GM19468 (cell line): ENCODE measurements around the gene MAF.

Experiments
- ATAC-seq: cut with Tn5 transposase; IDR thresholded peaks from one replicate; pipeline ENCODE4 v1.9.1; 2021; ENCODE audit warnings: mild to moderate bottlenecking, moderate library complexity, moderate number of reproducible peaks; ENCODE audit not compliant: unreplicated experiment; ENCODE audit errors: extremely low read depth

MAF gene

DNA sequence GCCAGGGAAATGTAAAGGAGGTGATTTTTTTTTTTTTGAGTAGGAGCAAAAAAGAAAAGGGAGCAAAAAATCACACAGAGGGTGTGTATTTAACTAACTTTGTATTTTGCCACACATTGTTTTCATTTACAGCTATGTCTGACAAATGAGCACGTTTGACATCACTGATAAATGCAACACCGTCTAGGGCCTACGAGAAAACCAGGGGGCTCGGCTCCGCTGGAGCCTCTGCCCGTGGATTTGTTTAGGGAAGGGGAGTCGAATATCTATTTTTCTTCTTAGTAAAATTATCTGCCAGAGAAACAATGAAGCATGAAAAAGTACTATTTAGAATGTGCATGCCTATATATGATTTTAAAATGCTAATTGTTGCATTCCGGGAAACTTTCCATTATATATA is 6.8 kb downstream of the MAF start:
- no peak for ATAC-seq

- no peak for ATAC-seq
Observed at GRCh38 chr16:79593074-79593531, 7.4 kb downstream of the MAF start.

DNA sequence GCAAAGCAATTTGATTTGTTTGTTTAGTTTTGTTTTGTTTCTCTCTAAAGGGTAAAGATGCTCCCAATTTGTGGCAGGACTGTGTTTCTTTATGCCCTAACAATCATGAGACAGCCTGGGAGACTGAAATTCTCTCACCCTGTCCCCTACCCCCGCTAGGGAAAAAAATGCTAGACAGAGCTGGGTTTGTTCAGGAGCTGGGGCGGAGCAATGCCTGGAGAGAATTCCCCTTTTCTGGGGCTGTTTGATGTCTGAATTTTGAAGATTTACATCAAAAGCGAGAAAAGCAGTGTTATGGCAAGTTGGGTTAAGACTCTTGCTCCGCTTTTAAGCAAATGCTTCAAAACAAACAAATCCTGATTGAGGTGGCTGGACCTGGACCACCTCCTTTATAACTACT is 8.4 kb downstream of the MAF start:
- no peak for ATAC-seq

DNA sequence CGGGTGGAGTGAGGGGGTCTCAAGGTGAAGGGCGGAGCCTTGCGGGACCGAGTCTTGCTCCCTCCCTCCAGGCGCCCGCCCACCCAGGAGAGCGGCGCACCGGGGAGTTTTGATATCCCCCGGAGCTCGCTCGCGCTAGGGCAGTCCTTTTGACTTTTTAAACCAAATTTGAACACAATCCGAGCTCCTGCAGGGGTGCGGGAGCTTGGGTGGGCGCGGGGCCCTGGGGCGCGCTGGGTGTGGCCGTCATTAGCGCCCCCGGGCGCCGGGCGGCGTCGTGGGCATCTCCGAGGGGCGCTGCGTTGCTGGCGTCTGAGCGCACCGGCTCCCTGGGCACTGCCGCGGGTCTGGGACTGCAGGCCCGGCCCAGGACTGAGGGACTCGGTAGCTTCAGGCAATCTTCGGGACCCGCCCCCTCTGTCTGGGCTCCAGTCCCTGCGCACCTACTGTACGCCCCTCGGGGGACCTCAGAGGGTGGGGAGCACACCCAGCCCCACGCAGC is 10.9 kb downstream of the MAF start:
- ATAC-seq = no peak

DNA sequence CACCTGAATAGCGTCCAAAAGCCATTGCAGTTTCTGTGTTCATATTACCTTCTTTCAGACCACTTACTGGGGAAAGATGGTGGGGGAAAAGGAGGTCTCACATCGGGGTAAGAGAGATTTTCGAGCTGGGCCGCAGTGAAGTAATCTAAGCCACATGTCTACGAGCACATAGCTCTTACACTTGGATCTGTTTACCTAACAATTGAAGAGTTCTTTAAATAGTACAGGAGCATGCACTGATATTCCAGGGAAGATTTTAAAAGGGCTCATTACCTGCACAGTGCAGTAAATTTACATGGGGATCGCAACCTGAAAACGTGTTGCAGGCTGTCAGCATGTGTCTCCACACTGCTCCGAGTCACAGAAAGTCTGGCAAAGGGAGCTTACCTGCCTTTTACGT is 12.6 kb downstream of the MAF start:
- no peak for ATAC-seq

- no peak for ATAC-seq
Observed at GRCh38 chr16:79587296-79587695, 13.2 kb downstream of the MAF start.

- ATAC-seq = no peak
Observed at GRCh38 chr16:79582789-79583188, 17.7 kb downstream of the MAF start.

GRCh38 chr16:79580453-79581191 is 19.9 kb downstream of the MAF start:
- ATAC-seq = no peak

DNA sequence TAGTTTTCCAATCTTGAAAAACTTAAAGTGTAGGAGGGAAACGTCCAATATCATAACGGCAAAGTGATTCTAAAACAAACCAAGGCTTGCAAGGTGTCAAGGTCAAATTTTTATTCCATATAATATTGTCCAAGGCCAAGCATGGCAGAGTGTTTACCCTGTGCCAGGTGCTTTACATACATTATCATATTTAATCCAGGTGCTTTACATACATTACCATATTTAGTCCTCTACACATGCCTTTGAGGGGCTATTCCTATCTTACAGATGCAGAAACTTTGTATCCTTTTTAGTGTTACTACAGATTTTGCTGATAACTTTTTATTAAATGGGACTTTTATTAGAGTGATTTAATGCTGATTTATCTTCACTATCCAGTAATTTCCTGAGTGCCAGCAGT is 23.9 kb downstream of the MAF start:
- no peak for ATAC-seq

GRCh38 chr16:79573884-79574283 is 26.7 kb downstream of the MAF start:
- ATAC-seq = no peak

DNA sequence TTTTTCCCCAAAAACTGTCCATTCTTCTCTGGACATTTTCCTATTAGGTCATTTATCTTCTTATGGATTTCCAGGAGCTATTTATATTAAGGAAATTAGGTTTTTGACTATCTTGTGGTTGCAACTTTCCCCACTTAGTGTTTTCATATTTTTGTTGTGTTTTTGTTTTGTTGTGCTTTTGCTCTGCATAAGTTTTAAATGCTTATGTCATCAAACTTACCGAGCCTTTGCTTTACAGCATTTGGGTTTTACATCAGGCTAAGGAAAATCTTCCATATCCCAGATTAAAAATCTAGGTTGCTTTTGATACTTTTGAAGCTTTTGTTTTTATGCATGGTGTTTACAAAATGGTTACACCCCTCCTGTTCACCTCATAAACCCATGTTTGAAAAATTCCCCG is 27.5 kb downstream of the MAF start:
- no peak for ATAC-seq

GRCh38 chr16:79571903-79572535 is 28.5 kb downstream of the MAF start:
- ATAC-seq = no peak

DNA sequence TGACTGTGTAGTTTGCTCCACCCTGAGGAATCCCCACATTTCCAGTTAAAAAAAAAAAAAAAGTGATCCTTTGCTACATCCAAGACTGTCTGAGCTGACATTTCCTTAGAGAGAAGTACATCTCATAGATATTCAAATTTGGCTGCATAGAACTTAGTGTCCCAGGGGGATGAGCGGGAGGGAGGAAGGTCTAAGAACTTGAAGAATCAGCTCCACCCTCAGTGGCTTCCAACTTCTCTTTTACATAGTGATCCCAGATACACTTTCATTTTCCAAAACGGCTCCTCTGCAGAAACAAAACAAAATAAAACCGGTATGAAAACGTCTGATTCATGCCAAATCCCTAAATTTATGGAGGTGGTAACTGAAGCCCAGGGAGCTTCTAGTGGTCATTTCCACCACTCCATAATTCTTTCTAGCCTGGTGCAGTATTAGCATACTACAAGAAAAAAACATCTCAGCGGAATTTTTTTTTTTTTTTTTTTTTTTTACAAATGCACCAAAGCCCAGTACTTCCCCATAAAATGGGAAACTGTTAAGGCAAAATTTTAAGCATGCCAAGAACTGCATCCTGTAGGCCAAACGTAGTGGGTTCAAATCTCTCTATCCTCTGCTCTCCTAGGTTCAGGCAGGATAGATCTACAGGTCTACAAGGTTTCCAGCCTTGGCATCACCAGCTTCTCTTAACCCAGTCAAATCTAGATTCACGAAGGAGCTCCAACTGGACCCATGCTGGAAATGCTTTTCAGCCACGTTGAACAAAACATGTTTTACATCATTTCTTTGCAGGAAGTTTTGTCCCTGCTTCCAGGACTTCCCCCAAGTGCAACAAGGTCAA is 29.3 kb downstream of the MAF start:
- ATAC-seq = no peak

DNA sequence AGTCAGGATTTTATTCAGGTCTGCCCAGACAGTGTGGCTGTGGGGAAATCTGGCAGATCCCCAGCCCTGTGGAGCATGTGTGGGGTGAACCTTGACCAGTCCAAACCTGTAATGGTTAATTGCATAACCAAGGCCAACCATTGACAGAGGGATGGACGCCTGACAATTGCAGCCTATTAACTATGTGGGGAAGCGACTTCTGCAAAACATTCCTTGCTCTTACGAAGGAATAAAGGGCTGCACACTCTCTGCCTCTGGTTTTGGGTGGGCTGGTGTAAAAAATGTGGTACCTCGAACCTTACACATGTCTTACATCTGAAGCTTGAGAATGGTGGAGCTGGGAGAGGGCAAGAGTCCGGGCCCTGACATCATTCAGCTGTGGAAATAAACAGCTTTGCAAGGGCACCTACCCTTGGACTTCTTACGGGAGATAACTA is 35.8 kb downstream of the MAF start:
- no peak for ATAC-seq

- ATAC-seq = no peak
Observed at GRCh38 chr16:79563921-79564320, 36.6 kb downstream of the MAF start.

- no peak for ATAC-seq
Observed at GRCh38 chr16:79562166-79562823, 38.2 kb downstream of the MAF start.

DNA sequence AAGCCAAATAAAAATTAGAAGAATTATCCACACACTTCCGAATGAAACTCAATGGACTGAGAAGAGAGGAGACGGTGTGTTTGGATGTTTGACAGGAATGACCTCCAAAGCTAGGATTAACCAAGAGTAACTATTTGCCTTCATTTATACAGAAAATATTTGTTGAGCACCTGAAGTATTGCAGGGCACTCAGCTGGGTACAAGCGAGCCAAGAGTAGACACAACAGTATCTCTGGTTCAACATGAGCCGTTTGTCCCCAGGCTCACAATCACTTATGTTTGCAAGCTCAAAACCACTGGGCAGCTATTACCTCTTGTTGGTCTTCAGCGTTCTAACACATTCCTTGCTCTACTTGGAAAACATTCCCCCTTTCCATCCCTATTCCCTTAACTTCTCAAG is 38.8 kb downstream of the MAF start:
- ATAC-seq = no peak

GRCh38 chr16:79560923-79561322 is 39.6 kb downstream of the MAF start:
- ATAC-seq = no peak

DNA sequence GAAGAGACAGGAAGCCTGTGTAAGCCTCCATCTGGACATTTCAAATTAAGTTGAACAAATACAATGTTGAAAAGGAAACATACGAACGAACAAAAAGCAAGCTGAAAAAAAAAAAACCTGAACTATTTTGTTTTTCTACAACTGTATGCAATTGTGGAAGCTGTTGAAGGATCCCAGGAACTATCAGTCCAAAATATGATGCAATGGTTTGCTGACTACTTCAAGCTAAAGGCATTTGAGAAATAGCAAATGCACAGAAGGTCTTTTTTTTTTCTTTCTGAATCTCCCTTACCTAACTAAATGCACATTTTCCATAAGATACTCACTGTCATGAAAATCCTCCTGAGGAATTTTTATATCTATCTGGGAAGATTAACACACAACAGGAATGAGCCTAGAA is 40.2 kb downstream of the MAF start:
- ATAC-seq = no peak

DNA sequence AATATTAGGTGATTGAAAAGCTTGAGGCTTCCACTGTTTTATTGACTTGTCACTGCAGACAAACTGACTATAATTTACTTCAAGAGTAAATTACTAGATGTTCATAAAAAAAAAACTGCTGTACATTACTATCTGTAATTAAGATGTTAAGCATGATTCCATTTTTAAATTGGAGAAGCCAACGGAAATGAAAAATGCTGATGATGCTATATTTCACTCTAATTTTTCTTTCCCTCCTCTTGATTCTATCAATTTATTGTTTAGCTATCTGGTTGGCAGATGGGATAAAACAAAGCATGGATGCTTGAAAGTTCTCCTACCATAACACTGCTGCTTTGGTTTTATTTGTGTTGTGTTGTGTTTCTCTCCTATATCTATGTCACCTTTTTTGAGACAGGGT is 41.0 kb downstream of the MAF start:
- no peak for ATAC-seq
